GM12873 (cell line): ENCODE data around the gene TRIP6.

Experiments
- TF ChIP-seq, protein P1 (sequence below): IDR thresholded peaks from 2 replicates; pipeline ENCODE4 v1.5.1; 2012; ENCODE audit warnings: low read depth, mild to moderate bottlenecking, moderate library complexity, low read length, control low read depth; ENCODE audit not compliant: insufficient read depth; ENCODE audit errors: missing control alignments

The TRIP6 gene

DNA sequence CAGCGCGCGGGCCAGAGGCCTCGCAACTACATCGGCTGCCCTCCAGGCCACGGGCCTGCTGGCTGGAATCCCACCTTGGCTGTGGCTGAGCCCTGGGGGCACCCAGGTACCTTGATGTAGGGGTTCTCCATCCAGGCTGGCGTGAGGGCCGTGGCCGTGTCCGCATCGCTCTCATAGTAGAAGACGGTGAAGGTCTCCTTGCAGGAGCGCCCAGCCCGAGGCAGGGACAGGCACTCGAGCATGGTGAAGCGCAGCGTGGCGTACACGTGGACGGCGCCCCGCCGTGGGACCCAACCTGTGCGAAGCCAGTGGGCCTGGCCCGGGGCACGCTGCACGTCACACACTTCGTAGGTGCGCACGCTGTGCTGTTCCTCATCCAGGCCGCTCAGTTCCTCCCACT lies 43.7 kb upstream of the TRIP6 start:
- TF ChIP-seq, protein P1, sequence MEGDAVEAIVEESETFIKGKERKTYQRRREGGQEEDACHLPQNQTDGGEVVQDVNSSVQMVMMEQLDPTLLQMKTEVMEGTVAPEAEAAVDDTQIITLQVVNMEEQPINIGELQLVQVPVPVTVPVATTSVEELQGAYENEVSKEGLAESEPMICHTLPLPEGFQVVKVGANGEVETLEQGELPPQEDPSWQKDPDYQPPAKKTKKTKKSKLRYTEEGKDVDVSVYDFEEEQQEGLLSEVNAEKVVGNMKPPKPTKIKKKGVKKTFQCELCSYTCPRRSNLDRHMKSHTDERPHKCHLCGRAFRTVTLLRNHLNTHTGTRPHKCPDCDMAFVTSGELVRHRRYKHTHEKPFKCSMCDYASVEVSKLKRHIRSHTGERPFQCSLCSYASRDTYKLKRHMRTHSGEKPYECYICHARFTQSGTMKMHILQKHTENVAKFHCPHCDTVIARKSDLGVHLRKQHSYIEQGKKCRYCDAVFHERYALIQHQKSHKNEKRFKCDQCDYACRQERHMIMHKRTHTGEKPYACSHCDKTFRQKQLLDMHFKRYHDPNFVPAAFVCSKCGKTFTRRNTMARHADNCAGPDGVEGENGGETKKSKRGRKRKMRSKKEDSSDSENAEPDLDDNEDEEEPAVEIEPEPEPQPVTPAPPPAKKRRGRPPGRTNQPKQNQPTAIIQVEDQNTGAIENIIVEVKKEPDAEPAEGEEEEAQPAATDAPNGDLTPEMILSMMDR, result no peak

DNA sequence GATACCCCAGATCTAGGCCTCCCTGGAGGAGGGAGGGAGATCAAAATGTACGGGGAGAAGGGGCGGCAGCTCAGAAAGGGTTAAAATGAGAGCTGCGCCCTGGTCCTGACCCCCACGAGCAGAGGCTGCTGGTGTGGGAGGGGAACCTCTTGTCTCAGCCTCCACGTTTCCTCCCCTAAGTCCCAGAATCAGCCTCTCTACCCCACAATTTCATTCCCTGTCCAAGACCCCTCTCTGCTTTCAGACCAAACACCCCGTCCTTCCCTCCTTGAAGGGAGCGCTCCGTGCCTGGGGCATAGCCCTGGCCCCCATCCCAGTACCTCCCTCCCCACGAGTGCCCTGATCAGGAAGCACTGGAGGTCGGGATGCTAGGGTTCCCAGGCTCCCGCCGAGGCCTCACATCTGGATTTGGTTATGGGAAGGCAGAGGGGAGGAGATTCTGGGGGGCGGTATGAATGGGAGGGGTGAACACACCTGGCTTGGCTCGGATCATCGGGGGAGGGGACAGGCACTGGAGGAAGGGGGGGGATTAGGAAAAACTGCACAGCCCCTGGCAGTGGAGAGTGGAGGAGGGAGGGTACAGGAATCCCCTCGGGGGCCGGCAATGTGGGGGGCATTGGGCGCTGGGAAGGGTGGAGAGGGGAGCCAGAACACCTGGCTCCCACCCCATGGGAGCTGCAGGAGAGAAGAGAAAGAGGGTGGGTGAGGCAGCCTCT lies 42.5 kb upstream of the TRIP6 start:
- TF ChIP-seq, protein P1, result no peak

DNA sequence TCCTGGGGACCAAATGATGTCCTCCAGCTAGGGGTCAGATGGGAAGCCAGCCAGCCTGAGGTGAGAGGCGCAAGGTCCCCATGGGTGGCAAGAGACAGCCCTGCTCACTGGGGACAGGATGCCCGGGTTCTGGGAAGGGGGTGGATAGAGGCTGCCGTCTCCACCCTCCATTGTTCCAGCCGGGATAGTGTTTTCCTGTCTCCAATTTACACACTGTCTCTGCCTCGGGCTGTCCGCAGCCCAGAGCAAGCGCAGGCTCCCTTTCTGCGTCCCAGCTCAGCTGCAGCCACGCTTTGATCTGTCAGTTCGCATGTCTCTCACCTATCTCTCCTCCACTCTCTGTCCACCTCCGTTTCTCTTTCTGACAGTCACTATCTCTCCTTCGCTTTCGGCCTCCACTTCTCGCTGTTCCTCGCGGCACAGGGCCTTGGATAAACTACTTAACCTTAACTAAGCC lies 41.9 kb upstream of the TRIP6 start:
- TF ChIP-seq, protein P1, result no peak

DNA sequence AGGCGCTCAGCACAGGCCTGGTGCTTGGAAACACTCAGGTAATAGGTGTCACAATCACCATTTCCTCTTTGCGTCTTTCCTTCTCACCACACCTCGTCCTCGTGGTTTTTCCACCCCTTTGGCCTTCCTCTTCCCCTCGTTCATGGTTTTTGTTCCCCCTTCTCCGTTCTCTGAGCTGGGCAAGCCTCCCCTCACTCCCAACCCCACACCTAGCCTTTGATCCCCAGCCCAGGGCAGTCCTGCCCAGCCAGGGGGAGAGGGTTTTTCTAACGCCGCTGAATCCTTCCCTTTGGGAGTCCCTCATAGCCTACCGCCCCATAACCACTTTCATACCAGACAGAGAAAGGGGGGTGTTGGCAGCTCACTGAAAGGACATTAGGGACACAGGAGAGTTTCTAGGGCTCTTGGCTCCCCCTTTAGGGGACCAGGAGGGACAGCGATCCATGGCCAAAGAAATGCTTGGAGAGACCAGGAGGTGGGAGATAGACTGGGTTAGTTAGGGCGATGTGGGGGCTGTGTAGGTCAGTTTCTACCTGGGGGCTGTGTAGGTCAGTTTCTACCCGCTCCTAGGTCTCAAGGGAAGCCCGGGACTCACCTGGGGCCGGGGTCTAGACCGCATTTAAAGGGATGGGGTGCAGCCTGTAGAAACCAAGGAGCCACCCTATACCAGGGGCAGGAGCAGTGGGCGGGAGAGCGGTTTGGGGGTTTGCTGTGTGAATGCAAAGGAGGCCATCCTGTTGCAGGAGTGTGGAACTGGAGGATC lies 41.3 kb upstream of the TRIP6 start:
- TF ChIP-seq, protein P1, result no peak

DNA sequence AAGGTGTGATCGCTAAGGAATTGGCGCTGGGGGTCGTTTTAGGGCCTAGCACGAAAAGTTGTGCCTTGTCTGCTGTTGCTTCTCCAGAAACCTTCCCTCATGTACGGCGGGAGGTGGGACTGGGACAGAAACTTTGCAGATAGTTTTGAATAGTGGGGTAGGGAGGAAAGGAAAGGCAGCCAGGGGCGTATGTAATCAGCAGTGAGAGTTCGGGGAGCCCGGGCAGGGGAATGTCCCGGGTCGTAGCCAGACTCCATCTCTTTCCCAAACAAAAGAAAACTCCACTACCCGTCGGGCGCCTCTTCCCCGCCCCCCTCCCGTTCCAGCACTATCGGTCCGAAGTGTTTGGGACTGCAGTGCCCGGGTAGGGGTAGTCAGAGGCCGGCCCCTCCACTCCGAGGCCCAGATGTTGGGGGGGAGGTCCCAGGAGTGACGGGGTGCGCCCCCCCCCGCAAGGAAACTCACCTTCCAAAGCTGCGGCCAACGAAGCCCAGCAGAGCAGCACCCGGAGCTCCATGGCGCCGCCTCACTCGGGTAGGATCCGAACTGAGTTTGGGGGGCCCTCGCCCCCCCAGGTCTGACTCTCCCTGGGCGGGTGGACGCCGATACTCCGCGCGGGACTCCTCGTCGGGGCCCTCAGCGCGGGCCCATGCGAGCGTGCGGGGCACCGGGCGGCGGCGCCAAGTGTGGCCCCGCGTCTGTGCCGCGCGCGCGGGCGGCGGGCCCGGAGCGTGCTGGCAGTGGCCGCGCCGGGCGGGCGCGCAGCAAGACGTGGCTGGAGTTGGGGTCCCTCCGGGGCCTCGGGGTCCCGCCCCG lies 40.5 kb upstream of the TRIP6 start:
- TF ChIP-seq, protein P1, result no peak

DNA sequence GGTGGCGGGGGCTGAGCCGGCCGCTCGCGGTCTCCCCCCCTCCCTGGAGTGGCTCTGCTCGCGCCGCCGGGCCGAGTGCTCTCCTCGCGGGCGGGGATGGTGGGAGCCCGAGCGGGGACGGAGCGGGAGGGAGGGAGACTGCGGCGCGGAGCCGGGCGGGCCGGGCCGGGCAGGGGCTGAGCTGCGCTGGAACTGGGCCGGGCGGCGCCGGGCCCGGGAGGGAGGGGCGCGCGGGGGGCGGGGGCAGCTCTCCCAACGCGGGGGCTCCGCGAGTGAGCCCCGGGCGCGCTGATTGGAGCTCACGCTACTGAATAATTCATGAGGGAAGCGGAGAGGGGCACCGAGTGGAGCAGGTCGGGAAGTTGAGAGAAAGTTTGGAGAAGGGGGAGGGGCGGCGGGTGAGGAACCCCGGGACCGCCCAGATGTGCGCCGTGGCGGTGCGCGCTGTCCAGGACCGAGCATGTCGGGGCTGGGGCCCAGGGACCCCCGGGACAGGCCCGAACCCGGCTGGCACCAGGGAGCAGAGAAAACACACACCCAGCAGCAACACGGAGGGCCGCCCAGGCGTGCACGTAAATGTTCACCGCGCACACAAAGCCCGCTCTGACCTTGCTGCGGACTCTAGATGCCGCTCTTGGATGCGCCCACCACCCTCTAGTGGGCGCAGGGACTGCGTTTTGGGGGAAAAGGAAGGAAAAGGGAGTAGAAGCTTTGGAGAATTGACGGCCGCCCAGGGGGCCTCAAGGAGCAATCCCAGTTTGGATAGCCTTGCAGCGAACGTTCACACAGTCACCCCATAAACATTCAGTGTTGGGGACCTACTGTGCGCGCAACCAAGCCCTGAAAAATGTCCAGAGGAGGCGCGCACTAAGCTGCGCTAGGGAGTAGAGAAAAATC lies 39.6 kb upstream of the TRIP6 start, which contains the start of gene EPHB4:
EPHB4 (minus strand) TSS at position 194 of the 897 bp plus-strand sequence. CDS start 493 bp downstream, outside the sequence.
- TF ChIP-seq, protein P1, result no peak
